VCaP (cell line): ENCODE measurements around the gene HIVEP2.

ENCODE experiments used
- H3K27ac ChIP-seq: fragments of 450-650 bp; 2 replicates; pipeline ENCODE4 v1.5.1; 2017
- TF ChIP-seq, protein P1 (sequence below): fragments of 450-650 bp; conservative IDR thresholded peaks from 2 replicates; pipeline ENCODE4 v1.5.1; 2017; ENCODE audit warnings: mild to moderate bottlenecking, moderate library complexity

The HIVEP2 gene

DNA sequence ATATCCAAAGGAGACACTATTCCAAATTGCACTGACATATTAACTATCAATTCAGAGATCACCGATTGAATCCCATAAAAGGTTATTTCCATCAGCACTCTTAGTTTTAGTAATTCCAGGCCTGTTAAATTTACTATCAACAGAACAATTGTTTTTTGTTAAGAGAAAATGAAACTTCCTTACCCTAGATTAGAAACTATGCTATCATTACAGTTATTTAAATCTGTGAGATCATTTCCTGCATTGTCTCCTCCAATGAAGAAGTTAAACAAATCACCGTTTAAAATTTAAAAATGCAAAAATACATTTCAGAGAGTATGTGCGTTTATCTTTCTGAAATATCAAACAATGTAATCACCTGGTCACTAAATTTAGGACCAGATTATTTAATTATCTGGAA, 57.5 kb downstream of the HIVEP2 start:
- TF ChIP-seq, protein P1, sequence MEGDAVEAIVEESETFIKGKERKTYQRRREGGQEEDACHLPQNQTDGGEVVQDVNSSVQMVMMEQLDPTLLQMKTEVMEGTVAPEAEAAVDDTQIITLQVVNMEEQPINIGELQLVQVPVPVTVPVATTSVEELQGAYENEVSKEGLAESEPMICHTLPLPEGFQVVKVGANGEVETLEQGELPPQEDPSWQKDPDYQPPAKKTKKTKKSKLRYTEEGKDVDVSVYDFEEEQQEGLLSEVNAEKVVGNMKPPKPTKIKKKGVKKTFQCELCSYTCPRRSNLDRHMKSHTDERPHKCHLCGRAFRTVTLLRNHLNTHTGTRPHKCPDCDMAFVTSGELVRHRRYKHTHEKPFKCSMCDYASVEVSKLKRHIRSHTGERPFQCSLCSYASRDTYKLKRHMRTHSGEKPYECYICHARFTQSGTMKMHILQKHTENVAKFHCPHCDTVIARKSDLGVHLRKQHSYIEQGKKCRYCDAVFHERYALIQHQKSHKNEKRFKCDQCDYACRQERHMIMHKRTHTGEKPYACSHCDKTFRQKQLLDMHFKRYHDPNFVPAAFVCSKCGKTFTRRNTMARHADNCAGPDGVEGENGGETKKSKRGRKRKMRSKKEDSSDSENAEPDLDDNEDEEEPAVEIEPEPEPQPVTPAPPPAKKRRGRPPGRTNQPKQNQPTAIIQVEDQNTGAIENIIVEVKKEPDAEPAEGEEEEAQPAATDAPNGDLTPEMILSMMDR, result no peak
- H3K27ac ChIP-seq, result no peak overlapping the region

DNA sequence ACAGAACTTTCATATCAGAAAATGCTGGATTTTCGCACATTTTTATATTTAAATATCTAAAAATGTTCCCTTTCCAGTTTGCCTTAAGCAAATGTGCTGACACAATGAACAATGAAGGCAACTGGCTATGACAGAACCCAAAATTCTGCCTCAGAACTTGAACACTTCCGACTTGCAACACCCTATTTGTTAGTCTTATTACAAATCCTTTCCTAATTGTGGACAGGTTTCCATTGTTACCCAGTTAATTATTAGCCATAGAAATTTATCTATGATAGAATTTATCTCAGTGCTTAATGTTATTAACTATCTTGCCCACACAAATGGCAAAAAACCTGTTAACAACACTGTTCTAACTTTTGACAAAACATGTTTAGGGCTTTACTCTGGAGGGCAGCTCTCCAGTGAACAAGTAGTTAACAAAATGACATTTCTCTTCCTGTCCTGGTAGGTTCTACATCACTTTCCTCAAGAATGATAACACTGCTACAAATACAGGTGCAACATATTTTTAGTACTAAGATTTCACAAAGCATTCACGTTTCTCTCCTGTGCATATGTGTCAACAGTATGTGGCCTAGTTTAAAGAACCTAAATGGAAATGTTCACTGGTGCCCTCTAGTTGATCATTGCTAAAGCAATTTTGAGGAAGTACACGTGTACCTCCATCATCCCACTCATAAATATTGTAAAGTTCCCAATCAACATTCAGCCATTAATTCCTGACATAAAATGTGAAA, 58.4 kb downstream of the HIVEP2 start:
- TF ChIP-seq, protein P1, result peak; percentile 58
- H3K27ac ChIP-seq, result no peak overlapping the region

DNA sequence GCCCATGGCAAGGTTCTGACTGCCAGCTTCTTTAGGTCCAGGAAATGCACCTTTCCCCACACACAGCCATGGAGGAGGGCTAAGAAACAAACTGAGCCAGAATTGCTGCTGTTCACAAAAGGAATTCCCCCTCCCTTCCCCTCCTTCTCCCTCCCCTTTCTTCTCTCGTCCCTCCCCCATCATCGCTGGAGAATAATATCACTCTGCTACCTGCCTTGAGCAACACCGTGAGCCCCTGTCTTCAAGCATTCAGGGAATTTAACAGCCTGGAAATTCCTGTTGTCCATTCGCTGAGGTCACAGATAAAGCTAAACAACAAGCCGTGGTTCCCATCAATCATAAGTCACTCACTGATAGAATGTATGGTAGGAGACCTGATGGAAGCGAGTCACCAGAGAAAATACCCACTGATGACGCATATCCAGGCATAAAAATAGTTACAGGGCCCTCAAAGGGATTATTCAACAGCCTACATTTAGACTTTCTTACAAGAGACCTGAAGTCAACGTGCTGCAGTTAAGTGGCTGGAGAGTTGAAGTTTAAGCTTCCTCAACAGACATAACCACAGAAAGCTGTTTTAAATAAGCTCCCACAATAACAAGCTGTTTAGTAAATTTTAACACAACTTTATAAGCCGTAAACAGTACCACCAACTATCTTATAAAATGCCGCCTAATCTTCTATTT, 59.7 kb downstream of the HIVEP2 start:
- no peak overlapping the region for H3K27ac ChIP-seq

DNA sequence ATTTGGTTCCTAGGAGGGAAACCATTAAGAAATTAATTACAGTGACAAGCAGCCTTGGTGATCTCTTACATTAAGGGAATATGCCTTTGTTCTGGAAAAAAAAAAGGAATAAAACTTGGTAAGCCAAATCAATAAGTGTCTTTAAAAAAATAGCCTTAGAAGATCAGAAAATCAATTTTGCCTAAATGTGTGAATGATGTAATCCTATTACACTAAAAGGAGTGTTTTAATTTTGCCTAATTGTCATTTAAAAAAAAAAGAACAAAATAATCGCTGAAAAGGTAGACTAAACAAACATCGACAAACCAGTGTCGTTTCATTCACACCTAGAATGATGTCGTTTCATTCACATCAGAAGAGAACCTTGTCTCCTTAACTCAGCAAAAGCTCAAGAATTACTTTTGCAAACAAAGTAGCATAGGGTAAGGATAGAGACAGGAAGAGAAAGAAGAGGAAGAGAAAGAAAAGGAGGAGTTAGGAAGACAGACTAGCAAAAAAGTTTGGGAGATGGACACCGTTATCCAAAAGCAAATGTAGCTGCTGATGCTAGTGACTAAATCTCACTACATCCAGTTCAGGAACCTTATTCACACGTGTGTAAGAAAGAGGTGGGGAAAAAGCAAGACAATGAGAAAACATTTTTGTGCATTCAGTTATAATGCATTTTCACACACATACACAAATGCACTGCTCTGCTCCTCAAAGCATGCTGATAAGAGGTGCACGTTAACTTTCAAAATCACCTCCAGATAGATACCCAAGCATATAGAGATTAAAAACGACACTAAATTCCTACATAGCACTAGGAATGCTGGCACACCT, 60.6 kb downstream of the HIVEP2 start:
- no peak overlapping the region for H3K27ac ChIP-seq

More for the DNA sequence above, 59.7 kb downstream of the HIVEP2 start:
- TF ChIP-seq, protein P1, result no peak

DNA sequence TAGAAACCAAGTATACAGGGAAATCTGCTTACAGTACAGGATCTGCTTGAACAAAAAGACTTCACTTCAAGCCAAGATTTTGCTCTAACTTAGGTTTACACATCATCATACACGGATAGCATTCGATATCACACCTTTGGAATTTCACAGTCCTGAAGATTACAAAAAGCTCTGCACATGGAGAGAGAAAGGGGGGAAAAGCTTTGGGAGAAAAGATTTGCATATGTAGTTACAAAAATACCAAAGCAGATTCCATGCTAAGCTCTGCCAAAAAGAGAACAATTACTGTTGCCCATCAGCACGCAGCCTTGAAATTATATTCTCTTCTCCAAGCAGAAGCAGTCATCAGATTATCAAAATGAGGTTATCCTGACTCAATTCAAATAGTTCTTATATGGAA, 62.0 kb downstream of the HIVEP2 start:
- TF ChIP-seq, protein P1, result no peak
- no peak overlapping the region for H3K27ac ChIP-seq

More for the DNA sequence above, 60.6 kb downstream of the HIVEP2 start:
- TF ChIP-seq, protein P1, result no peak

DNA sequence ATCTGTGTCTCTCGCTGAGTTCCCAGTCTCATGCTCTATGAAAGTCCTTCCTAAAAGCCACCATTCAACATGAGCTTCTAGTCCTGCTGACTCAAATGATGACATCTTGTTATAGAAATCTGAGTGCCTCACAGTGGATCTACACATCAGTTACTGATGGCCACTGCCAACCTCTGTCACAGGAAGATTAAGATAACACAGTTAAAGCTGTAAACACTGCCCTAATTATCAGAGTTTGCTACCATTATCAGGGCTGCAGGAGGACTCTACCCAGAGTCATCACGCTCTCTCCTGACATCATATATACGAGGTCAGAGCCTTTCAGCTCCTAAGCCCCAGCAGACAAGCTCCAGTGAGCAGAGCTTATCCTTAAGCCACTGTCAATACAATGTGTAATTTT, 63.2 kb downstream of the HIVEP2 start:
- TF ChIP-seq, protein P1, result no peak

DNA sequence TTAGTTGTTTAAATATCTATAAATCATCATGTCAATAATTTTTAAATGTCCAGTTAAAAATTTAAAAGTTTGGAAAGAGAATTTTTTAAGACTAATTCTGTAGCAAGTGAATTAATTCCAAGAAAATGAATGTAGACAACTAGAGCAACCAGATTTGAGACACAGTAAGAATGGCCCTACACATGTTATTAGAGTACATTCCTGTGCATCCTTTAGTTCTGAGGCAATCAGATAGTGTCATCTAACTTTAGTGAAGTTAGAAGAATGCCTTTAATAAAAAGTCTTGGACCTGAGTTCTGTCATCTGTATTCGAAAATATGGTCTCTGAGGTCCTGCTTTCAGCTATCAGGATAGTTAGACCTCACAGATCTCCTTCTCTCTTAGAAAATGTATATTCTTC, 63.7 kb downstream of the HIVEP2 start:
- no peak overlapping the region for H3K27ac ChIP-seq
- TF ChIP-seq, protein P1, result no peak

More for the DNA sequence above, 63.2 kb downstream of the HIVEP2 start:
- H3K27ac ChIP-seq, result no peak overlapping the region
